Endothelial cell of umbilical vein (primary cell): ENCODE results near the gene CNTN2.

Experiments used
- CTCF ChIP-seq, 2 donors: IDR thresholded peaks; 1 replicate in 1 of 2; 2 replicates in 1 of 2; pipeline ENCODE4 v1.5.1; 2011; ENCODE audit warnings: low read length in 2 of 2, mild to moderate bottlenecking in 2 of 2, moderate library complexity in 2 of 2, control low read depth in 1 of 2, inconsistent platforms in 1 of 2, low read depth in 1 of 2; ENCODE audit not compliant: insufficient read depth in 1 of 2; ENCODE audit errors: extremely low read depth in 1 of 2
- EZH2 ChIP-seq: IDR thresholded peaks from 2 replicates; pipeline ENCODE4 v1.6.1; 2012; ENCODE audit warnings: borderline replicate concordance, low read depth, mild to moderate bottlenecking, moderate library complexity, low read length, inconsistent platforms; ENCODE audit not compliant: severe bottlenecking
- MAX ChIP-seq: IDR thresholded peaks from 2 replicates; pipeline ENCODE4 v1.6.1; 2011; ENCODE audit not compliant: insufficient read depth, insufficient read length
- MYC ChIP-seq: IDR thresholded peaks from one replicate; pipeline ENCODE4 v1.6.1; 2011; ENCODE audit warnings: mild to moderate bottlenecking, low read depth, low read length
- POLR2A ChIP-seq: IDR thresholded peaks from 2 replicates; pipeline ENCODE4 v1.6.1; 2012; ENCODE audit warnings: low read depth, mild to moderate bottlenecking, control low read depth, low read length
- POLR2AphosphoS5 ChIP-seq: IDR thresholded peaks from 2 replicates; pipeline ENCODE4 v1.6.1; 2012; ENCODE audit warnings: low read depth, mild to moderate bottlenecking, control low read depth, low read length, moderate library complexity; ENCODE audit not compliant: insufficient read depth

GRCh38 chr1:205018381-205018780, 24.6 kb upstream of the CNTN2 start:
- TF ChIP-seq CTCF (IDR thresholded peaks at IDR 0.05; ENCODE audit: extremely low read depth in 1 of 2, insufficient read depth in 1 of 2, low read depth in 1 of 2, low read length in 2 of 2) (no peak), POLR2AphosphoS5 (no peak), POLR2A (no peak), MYC (no peak), EZH2 (no peak), MAX (no peak)
